ENCODE measurements around the gene COBL. TPM values are rescaled to one million over a fixed set of nuclear protein-coding genes. Genes with fewer than 3 reads are reported as not detected.

The COBL gene
- total RNA-seq, 1 experiment from 2014 or later = 0.04 TPM

GRCh38 chr7:51340029-51340838 is 23.6 kb upstream of the COBL start:
- Histone ChIP-seq H3K27ac (no peak overlapping the region), H3K27me3 (no peaks in the 10 kb centered on the region), H3K4me3 (no peak overlapping the region), H3K36me3 (no peaks in the 10 kb centered on the region), H3K4me1 (no peaks in the 10 kb centered on the region), H3K9me3 (replicated peaks) (no peaks in the 10 kb centered on the region)
- DNase-seq = no peak

- H3K4me1 ChIP-seq = no peaks in the 10 kb centered on the region
- H3K27me3 ChIP-seq = no peaks in the 10 kb centered on the region
- DNase-seq = no peak
- no peak overlapping the region for H3K4me3 ChIP-seq
- no peaks in the 10 kb centered on the region for H3K9me3 ChIP-seq (replicated peaks)
- no peak overlapping the region for H3K27ac ChIP-seq
- no peaks in the 10 kb centered on the region for H3K36me3 ChIP-seq
Measured at GRCh38 chr7:51335057-51335456, 18.4 kb upstream of the COBL start.

- H3K9me3 ChIP-seq (replicated peaks) = no peaks in the 10 kb centered on the region
Measured at GRCh38 chr7:51329696-51330263, 13.2 kb upstream of the COBL start.

GRCh38 chr7:51328351-51328801 is 11.8 kb upstream of the COBL start:
- Histone ChIP-seq H3K4me3 (no peak overlapping the region), H3K9me3 (replicated peaks) (no peaks in the 10 kb centered on the region), H3K36me3 (no peaks in the 10 kb centered on the region), H3K27me3 (no peaks in the 10 kb centered on the region), H3K4me1 (no peaks in the 10 kb centered on the region), H3K27ac (no peak overlapping the region)
- DNase-seq = no peak

More at GRCh38 chr7:51329696-51330263, 13.2 kb upstream of the COBL start:
- Histone ChIP-seq H3K4me1 (no peaks in the 10 kb centered on the region), H3K4me3 (no peak overlapping the region), H3K36me3 (no peaks in the 10 kb centered on the region), H3K27ac (no peak overlapping the region), H3K27me3 (no peaks in the 10 kb centered on the region)
- DNase-seq = no peak

GRCh38 chr7:51327287-51327717 is 10.7 kb upstream of the COBL start:
- Histone ChIP-seq H3K4me3 (no peak overlapping the region), H3K27ac (no peak overlapping the region), H3K4me1 (no peaks in the 10 kb centered on the region), H3K36me3 (no peaks in the 10 kb centered on the region), H3K9me3 (replicated peaks) (no peaks in the 10 kb centered on the region), H3K27me3 (peaks cover 2% of the 10 kb centered on the region; the same call in 1 of the 2 replicates)
- DNase-seq = no peak

GRCh38 chr7:51326656-51327286 is 10.2 kb upstream of the COBL start:
- Histone ChIP-seq H3K36me3 (no peaks in the 10 kb centered on the region), H3K27ac (no peak overlapping the region), H3K4me3 (no peak overlapping the region), H3K4me1 (no peaks in the 10 kb centered on the region), H3K9me3 (replicated peaks) (no peaks in the 10 kb centered on the region), H3K27me3 (peaks cover 4% of the 10 kb centered on the region; the same call in 1 of the 2 replicates)
- DNase-seq = no peak

- Histone ChIP-seq H3K36me3 (no peaks in the 10 kb centered on the region), H3K27me3 (peaks cover 4% of the 10 kb centered on the region; the same call in 1 of the 2 replicates), H3K27ac (no peak overlapping the region), H3K4me3 (no peak overlapping the region), H3K9me3 (replicated peaks) (no peaks in the 10 kb centered on the region), H3K4me1 (no peaks in the 10 kb centered on the region)
- DNase-seq = no peak
Measured at GRCh38 chr7:51325908-51326307, 9.3 kb upstream of the COBL start.

GRCh38 chr7:51325261-51325676 is 8.7 kb upstream of the COBL start:
- Histone ChIP-seq H3K4me3 (no peak overlapping the region), H3K27me3 (peaks cover 4% of the 10 kb centered on the region; the same call in 1 of the 2 replicates), H3K27ac (no peak overlapping the region), H3K9me3 (replicated peaks) (no peaks in the 10 kb centered on the region), H3K4me1 (no peaks in the 10 kb centered on the region), H3K36me3 (no peaks in the 10 kb centered on the region)
- DNase-seq = no peak

- Histone ChIP-seq H3K4me3 (no peak overlapping the region), H3K9me3 (replicated peaks) (no peaks in the 10 kb centered on the region), H3K36me3 (no peaks in the 10 kb centered on the region), H3K27me3 (peaks cover 4% of the 10 kb centered on the region; the same call in 1 of the 2 replicates), H3K27ac (no peak overlapping the region), H3K4me1 (no peaks in the 10 kb centered on the region)
- peak in 1 of 2 experiments; percentile 15 for DNase-seq
Measured at GRCh38 chr7:51324206-51324898, 7.7 kb upstream of the COBL start.

GRCh38 chr7:51321961-51322515 is 5.4 kb upstream of the COBL start:
- no peak for DNase-seq

GRCh38 chr7:51318886-51319579 is 2.4 kb upstream of the COBL start:
- DNase-seq = no peak
- H3K4me1 ChIP-seq = no peaks in the 10 kb centered on the region

More at GRCh38 chr7:51321961-51322515, 5.4 kb upstream of the COBL start:
- Histone ChIP-seq H3K27me3 (peaks cover 4% of the 10 kb centered on the region; the same call in 1 of the 2 replicates), H3K36me3 (no peaks in the 10 kb centered on the region), H3K4me1 (no peaks in the 10 kb centered on the region), H3K4me3 (no peak overlapping the region), H3K9me3 (replicated peaks) (no peaks in the 10 kb centered on the region), H3K27ac (no peak overlapping the region)

GRCh38 chr7:51318001-51318400 is 1.4 kb upstream of the COBL start:
- DNase-seq = no peak
- Histone ChIP-seq H3K27me3 (peaks cover 16% of the 10 kb centered on the region), H3K9me3 (replicated peaks) (no peaks in the 10 kb centered on the region), H3K4me1 (no peaks in the 10 kb centered on the region), H3K36me3 (no peaks in the 10 kb centered on the region), H3K4me3 (no peak overlapping the region), H3K27ac (no peak overlapping the region)

More at GRCh38 chr7:51318886-51319579, 2.4 kb upstream of the COBL start:
- Histone ChIP-seq H3K36me3 (no peaks in the 10 kb centered on the region), H3K9me3 (replicated peaks) (no peaks in the 10 kb centered on the region), H3K27me3 (peaks cover 13% of the 10 kb centered on the region), H3K4me3 (no peak overlapping the region), H3K27ac (no peak overlapping the region)

GRCh38 chr7:51317582-51317910 is 937 bp upstream of the COBL start:
- Histone ChIP-seq H3K36me3 (no peaks in the 10 kb centered on the region), H3K4me1 (no peaks in the 10 kb centered on the region), H3K27me3 (peaks cover 16% of the 10 kb centered on the region), H3K27ac (no peak overlapping the region), H3K4me3 (no peak overlapping the region), H3K9me3 (replicated peaks) (no peaks in the 10 kb centered on the region)
- no peak for DNase-seq

GRCh38 chr7:51316262-51316665 is 345 bp downstream of the COBL start:
- no peak for DNase-seq
- H3K27me3 ChIP-seq = peaks cover 13% of the 10 kb centered on the region
- H3K4me3 ChIP-seq = no peak overlapping the region
- no peaks in the 10 kb centered on the region for H3K9me3 ChIP-seq (replicated peaks)
- no peak overlapping the region for H3K27ac ChIP-seq
- no peaks in the 10 kb centered on the region for H3K4me1 ChIP-seq
- no peaks in the 10 kb centered on the region for H3K36me3 ChIP-seq

All from SJCRH30 (cell line).